HEK293 (cell line): Measurements from ENCODE around the gene COL5A3.

Experiments
- CTCF ChIP-seq: fragments of 450-650 bp; formaldehyde crosslinking; IDR thresholded peaks from 2 replicates; pipeline ENCODE4 v1.5.1; 2016; ENCODE audit warnings: missing biosample characterization, missing genetic modification characterization
- HOXA7 ChIP-seq: sonication (generic); formaldehyde crosslinking; IDR thresholded peaks from 2 replicates; pipeline ENCODE4 v1.8.1; 2022; ENCODE audit warnings: missing genetic modification reagents, borderline replicate concordance
- PRDM10 ChIP-seq: fragments of 450-650 bp; formaldehyde crosslinking; IDR thresholded peaks from 2 replicates; pipeline ENCODE4 v1.5.1; 2016; ENCODE audit warnings: missing biosample characterization, missing genetic modification characterization
- TCF7L2 ChIP-seq: IDR thresholded peaks from 2 replicates; pipeline ENCODE4 v1.6.1; 2011; ENCODE audit warnings: low read depth, mild to moderate bottlenecking, inconsistent platforms, low read length, moderate library complexity, borderline replicate concordance
- YY1 ChIP-seq: fragments of 450-650 bp; formaldehyde crosslinking; IDR thresholded peaks from 2 replicates; pipeline ENCODE4 v1.5.1; 2018; ENCODE audit warnings: missing biosample characterization, missing genetic modification characterization
- ZBTB20 ChIP-seq: fragments of 450-650 bp; formaldehyde crosslinking; IDR thresholded peaks from 2 replicates; pipeline ENCODE4 v1.5.1; 2016; ENCODE audit warnings: missing biosample characterization, missing genetic modification characterization
- ZNF133 ChIP-seq: fragments of 450-650 bp; formaldehyde crosslinking; IDR thresholded peaks from 2 replicates; pipeline ENCODE4 v1.5.1; 2016; ENCODE audit warnings: missing biosample characterization, missing genetic modification characterization
- ZNF157 ChIP-seq: fragments of 450-650 bp; formaldehyde crosslinking; IDR thresholded peaks from 2 replicates; pipeline ENCODE4 v1.5.1; 2016; ENCODE audit warnings: missing biosample characterization, missing genetic modification characterization
- ZNF239 ChIP-seq: fragments of 450-650 bp; formaldehyde crosslinking; IDR thresholded peaks from 2 replicates; pipeline ENCODE4 v1.5.1; 2016; ENCODE audit warnings: missing biosample characterization, missing genetic modification characterization
- ZNF423 ChIP-seq: fragments of 450-650 bp; formaldehyde crosslinking; IDR thresholded peaks from 2 replicates; pipeline ENCODE4 v1.5.1; 2016; ENCODE audit warnings: missing biosample characterization, missing genetic modification characterization
- ZNF510 ChIP-seq: fragments of 450-650 bp; formaldehyde crosslinking; IDR thresholded peaks from 2 replicates; pipeline ENCODE4 v1.5.1; 2018; ENCODE audit warnings: mild to moderate bottlenecking, missing genetic modification characterization, missing biosample characterization; ENCODE audit not compliant: insufficient replicate concordance
- ZNF558 ChIP-seq: fragments of 450-650 bp; formaldehyde crosslinking; IDR thresholded peaks from 2 replicates; pipeline ENCODE4 v1.5.1; 2016; ENCODE audit warnings: missing biosample characterization, missing genetic modification characterization
- ZNF639 ChIP-seq: fragments of 450-650 bp; formaldehyde crosslinking; IDR thresholded peaks from 2 replicates; pipeline ENCODE4 v1.5.1; 2016; ENCODE audit warnings: missing biosample characterization, missing genetic modification characterization

GRCh38 chr19:10013316-10013715, 3.0 kb upstream of the COL5A3 start, which contains the start of gene RDH8:
- TF ChIP-seq HOXA7 (CRISPR knock-in tag) = no peak
- no peak for TF ChIP-seq CTCF (tag by site-specific recombination)
- no peak for TF ChIP-seq PRDM10 (tag by site-specific recombination)
- TF ChIP-seq TCF7L2 = no peak
- TF ChIP-seq ZBTB20 (tag by site-specific recombination) = no peak
- no peak for TF ChIP-seq YY1 (tag by site-specific recombination)
- TF ChIP-seq ZNF558 (tag by site-specific recombination) = no peak
- TF ChIP-seq ZNF133 = no peak
- no peak for TF ChIP-seq ZNF157
- no peak for TF ChIP-seq ZNF510
- no peak for TF ChIP-seq ZNF239
- TF ChIP-seq ZNF423 (tag by site-specific recombination) = no peak
- no peak for TF ChIP-seq ZNF639 (tag by site-specific recombination)
